Upper lobe of left lung (tissue), 6 donors: ENCODE results near the gene TRAF3. TPM values are rescaled to one million over a fixed set of nuclear protein-coding genes. Genes with fewer than 3 reads are reported as not detected.

Experiments
- ATAC-seq, 2 donors: fragments of 200-7000 bp; cut with Tn5 transposase; one replicate each; pipeline ENCODE4 v1.9.1; 2022; ENCODE audit warnings: mild to moderate bottlenecking in 2 of 2, moderate library complexity in 2 of 2; ENCODE audit not compliant: low FRiP score in 2 of 2
- DNase-seq, 2 donors: peaks; one replicate each; pipeline ENCODE4 v3.0.0-alpha.2; 2019 to 2020
- H3K27ac ChIP-seq, 4 donors: fragments of 200-600 bp; sonication (generic); one replicate each; pipeline ENCODE4 v1.5.1; 2016 to 2019
- H3K27me3 ChIP-seq, 4 donors: fragments of 200-600 bp; sonication (generic); one replicate each; pipeline ENCODE4 v1.5.1; 2017 to 2019
- H3K36me3 ChIP-seq, 4 donors: fragments of 200-600 bp; sonication (generic); one replicate each; pipeline ENCODE4 v1.5.1; 2016 to 2019
- H3K4me1 ChIP-seq, 4 donors: fragments of 200-600 bp; sonication (generic); one replicate each; pipeline ENCODE4 v1.5.1; 2018 to 2019
- H3K4me3 ChIP-seq, 4 donors: fragments of 200-600 bp; sonication (generic); one replicate each; pipeline ENCODE4 v1.5.1; 2017 to 2019; ENCODE audit warnings: mild to moderate bottlenecking in 2 of 4, moderate library complexity in 1 of 4
- H3K9me3 ChIP-seq, 4 donors: fragments of 200-600 bp; sonication (generic); one replicate each; pipeline ENCODE4 v1.5.1; 2018 to 2019
- CTCF ChIP-seq, 6 experiments: fragments of 450-650 bp in 4 of 6; fragments of 200-600 bp in 2 of 6; sonication (generic) in 2 of 6; IDR thresholded peaks; one replicate each; pipeline ENCODE4 v1.5.1; 2016 to 2019; ENCODE audit warnings: antibody characterized with exemption in 6 of 6
- EP300 ChIP-seq, 4 donors: sonication (generic); formaldehyde crosslinking; IDR thresholded peaks; one replicate each; pipeline ENCODE4 v1.5.1; 2017; ENCODE audit warnings: antibody characterized with exemption in 4 of 4, control low read depth in 2 of 4
- POLR2A ChIP-seq, 4 donors: fragments of 450-650 bp; IDR thresholded peaks; one replicate each; pipeline ENCODE4 v1.5.1; 2016 to 2017; ENCODE audit warnings: antibody characterized with exemption in 4 of 4, mild to moderate bottlenecking in 2 of 4
- POLR2AphosphoS5 ChIP-seq, 2 donors: sonication (generic); formaldehyde crosslinking; IDR thresholded peaks; one replicate each; pipeline ENCODE4 v1.5.1; 2017; ENCODE audit warnings: antibody characterized with exemption in 2 of 2
- WGBS, 2 donors: methylation state at CpG; one replicate each; pipeline ENCODE4 v1.1.5; 2017 to 2018; 5-methylcytosine and 5-hydroxymethylcytosine counted together
- total RNA-seq, 6 donors: library from RNA; depleted of rRNA in 4 of 6; stranded (reverse); fragments of >200 nt in 4 of 6; gene quantifications; one replicate each; pipeline versions ENCODE4 v1.1.0 to v1.2.1, GENCODE V29; 2016 to 2021
- donor health status: DM: no; HTN: no; CAD: no; lungs with moderate emphysema.
- donor health status: DM: no; HTN: yes; CAD: no; lungs with severe emphysema.

TRAF3 gene
- total RNA-seq, 6 donors from 2014 or later: 14.7 to 45.4 (median 22.1) TPM

- ATAC-seq: no peak
- 90 to 96% methylated on average over 9 to 14 of the region's 14 CpGs for WGBS, 2 donors
- no peak overlapping the region for H3K4me3 ChIP-seq
- H3K27me3 ChIP-seq: no peaks in the 10 kb centered on the region
- peak in 1 of 2 donors; percentile 63 for DNase-seq
- H3K4me1 ChIP-seq: no peaks in the 10 kb centered on the region
- H3K27ac ChIP-seq: no peak overlapping the region
- no peaks in the 10 kb centered on the region for H3K9me3 ChIP-seq
- TF ChIP-seq POLR2AphosphoS5 (IDR thresholded peaks at IDR 0.05): no peak
- no peak for TF ChIP-seq EP300 (IDR thresholded peaks at IDR 0.05)
- no peak for TF ChIP-seq POLR2A (IDR thresholded peaks at IDR 0.05)
- TF ChIP-seq CTCF (IDR thresholded peaks at IDR 0.05): no peak
- H3K36me3 ChIP-seq: peaks cover 0 to 4% (median 0%) of the 10 kb centered on the region in 4 donors
These were observed 26.9 kb upstream of the TRAF3 start for GRCh38 chr14:102750376-102750775.

- no peak for ATAC-seq
- H3K4me1 ChIP-seq: no peaks in the 10 kb centered on the region
- H3K36me3 ChIP-seq: peaks cover 0 to 4% (median 0%) of the 10 kb centered on the region in 4 donors
- no peak for TF ChIP-seq POLR2AphosphoS5 (IDR thresholded peaks at IDR 0.05)
- TF ChIP-seq CTCF (IDR thresholded peaks at IDR 0.05): no peak
- TF ChIP-seq EP300 (IDR thresholded peaks at IDR 0.05): no peak
- TF ChIP-seq POLR2A (IDR thresholded peaks at IDR 0.05): no peak
- no peak overlapping the region for H3K4me3 ChIP-seq
- no peaks in the 10 kb centered on the region for H3K9me3 ChIP-seq
- peak in 1 of 2 donors; percentile 69 for DNase-seq
- no peak overlapping the region for H3K27ac ChIP-seq
- 88 to 92% methylated on average over 16 of the region's 16 CpGs for WGBS, 2 donors
- no peaks in the 10 kb centered on the region for H3K27me3 ChIP-seq
These were observed 26.2 kb upstream of the TRAF3 start for GRCh38 chr14:102751088-102751487.

DNA sequence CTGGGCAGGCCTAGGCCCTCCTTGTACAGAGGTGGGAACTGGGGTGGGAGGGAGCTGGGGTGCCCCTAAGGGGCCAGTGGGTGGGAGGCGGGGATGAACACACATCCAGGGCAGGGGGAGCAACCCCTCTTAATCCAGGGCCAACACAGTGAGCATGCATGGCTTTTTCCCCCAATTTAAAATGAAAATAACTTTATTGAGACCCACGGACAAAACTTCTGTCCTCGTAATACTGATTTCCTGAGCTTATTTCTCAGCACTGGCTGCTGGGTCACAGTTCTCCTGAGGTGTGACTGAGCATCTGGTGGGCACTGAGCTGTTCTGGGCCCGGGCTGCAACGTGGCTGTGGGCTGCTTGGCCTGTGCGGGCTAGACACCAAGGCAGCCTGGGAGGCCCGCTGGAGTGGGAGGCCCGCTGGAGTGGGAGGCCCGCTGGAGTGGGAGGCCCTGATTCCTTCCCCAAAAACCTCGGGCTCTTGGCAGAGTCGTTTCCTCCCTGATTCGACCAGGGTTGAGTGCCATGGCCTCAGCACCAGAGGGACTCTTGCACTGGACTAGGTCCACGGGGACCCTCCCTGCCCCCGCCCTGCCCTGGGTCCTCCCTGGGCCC, 24.9 kb upstream of the TRAF3 start:
- TF ChIP-seq POLR2A (IDR thresholded peaks at IDR 0.05) (no peak), CTCF (IDR thresholded peaks at IDR 0.05) (no peak), POLR2AphosphoS5 (IDR thresholded peaks at IDR 0.05) (no peak), EP300 (IDR thresholded peaks at IDR 0.05) (no peak)
- H3K4me3 ChIP-seq: no peak overlapping the region
- peaks cover 0 to under 1% (median 0%) of the 10 kb centered on the region in 4 donors for H3K36me3 ChIP-seq
- H3K4me1 ChIP-seq: no peaks in the 10 kb centered on the region
- no peak overlapping the region for H3K27ac ChIP-seq
- H3K9me3 ChIP-seq: no peaks in the 10 kb centered on the region
- ATAC-seq (no peak), DNase-seq (peak in 1 of 2 donors; percentile 58)
- 80 to 84% methylated on average over 10 to 14 of the region's 14 CpGs for WGBS, 2 donors
- H3K27me3 ChIP-seq: no peaks in the 10 kb centered on the region

DNA sequence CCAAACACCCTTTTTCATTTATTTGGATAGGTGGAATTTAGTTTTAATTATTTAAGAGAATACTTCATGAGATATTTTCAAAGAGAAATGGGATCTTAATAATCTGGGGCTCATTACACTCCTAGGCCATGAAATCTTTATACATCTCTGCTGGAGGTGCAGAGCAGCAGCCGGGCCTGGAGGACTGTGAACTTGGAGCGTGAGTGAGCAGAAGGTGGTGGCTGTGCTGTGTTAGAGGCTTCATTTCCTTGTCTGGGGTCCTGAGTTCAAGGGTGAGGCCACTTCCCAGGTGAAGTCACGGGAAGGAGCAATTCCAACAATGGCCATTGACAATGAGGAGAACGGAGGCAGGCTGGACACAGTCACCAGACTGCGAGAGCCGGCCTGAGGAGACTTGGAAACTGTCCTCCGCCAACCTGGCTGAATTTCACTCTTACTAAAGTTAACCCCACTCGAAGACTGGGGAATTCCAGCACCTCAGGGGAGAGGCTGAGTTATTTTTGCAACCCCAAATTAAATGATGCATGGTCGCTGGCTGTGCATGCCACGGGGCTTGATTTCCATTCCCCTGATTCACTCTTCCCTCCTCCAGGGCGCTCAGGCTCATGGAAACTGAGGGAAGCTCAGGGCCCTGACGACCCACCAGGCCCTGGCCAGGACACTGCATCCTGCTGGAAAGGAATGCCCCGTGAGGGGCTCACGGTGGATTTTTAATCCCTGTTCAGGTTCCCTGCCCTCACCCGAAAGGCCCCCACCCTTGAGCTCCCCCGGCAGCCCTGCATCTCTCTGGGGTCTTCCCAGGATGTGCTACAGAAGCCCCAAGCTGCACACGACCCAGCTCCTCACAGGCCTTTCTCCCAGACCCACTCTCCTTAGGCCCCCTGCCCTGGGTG, 22.6 kb upstream of the TRAF3 start:
- no peak for TF ChIP-seq CTCF (IDR thresholded peaks at IDR 0.05)
- H3K9me3 ChIP-seq: no peaks in the 10 kb centered on the region
- H3K36me3 ChIP-seq: no peaks in the 10 kb centered on the region
- ATAC-seq (no peak), DNase-seq (no peak)
- H3K27me3 ChIP-seq: no peaks in the 10 kb centered on the region
- no peaks in the 10 kb centered on the region for H3K4me1 ChIP-seq
- H3K4me3 ChIP-seq: no peak overlapping the region
- H3K27ac ChIP-seq: no peak overlapping the region
- WGBS, 2 donors: 82 to 90% methylated on average over 12 to 17 of the region's 17 CpGs
